ENCODE data around the gene PTAFR.
"Not testable (repeated sequence)": the region's sequence is repeated elsewhere in the genome, so short reads cannot be mapped to it uniquely, and the experiment has no call there.

Gene PTAFR

GRCh38 chr1:28143496-28144202, 32.8 kb downstream of the PTAFR start:
- DNase-seq, result no peak

GRCh38 chr1:28141685-28142084, 34.8 kb downstream of the PTAFR start:
- DNase-seq, result no peak

- not testable (repeated sequence) for DNase-seq
These were observed 36.6 kb downstream of the PTAFR start for GRCh38 chr1:28139866-28140265.

GRCh38 chr1:28139025-28139712, 37.3 kb downstream of the PTAFR start:
- no peak for DNase-seq

GRCh38 chr1:28136922-28137613, 39.4 kb downstream of the PTAFR start:
- no peak for DNase-seq

- DNase-seq, result no peak
These were observed 40.1 kb downstream of the PTAFR start for GRCh38 chr1:28136169-28136921.

- DNase-seq, result no peak
These were observed 40.9 kb downstream of the PTAFR start for GRCh38 chr1:28135371-28136168.

- DNase-seq, result no peak
These were observed 41.8 kb downstream of the PTAFR start for GRCh38 chr1:28134651-28135207.

GRCh38 chr1:28132171-28133167, 44.0 kb downstream of the PTAFR start:
- DNase-seq, result no peak

- DNase-seq, result no peak
These were observed 45.6 kb downstream of the PTAFR start for GRCh38 chr1:28130901-28131300.

GRCh38 chr1:28129150-28129549, 47.3 kb downstream of the PTAFR start:
- DNase-seq, result no peak

GRCh38 chr1:28127617-28128257, 48.8 kb downstream of the PTAFR start:
- no peak for DNase-seq

- no peak for DNase-seq
These were observed 49.6 kb downstream of the PTAFR start for GRCh38 chr1:28126783-28127490.

GRCh38 chr1:28126212-28126611, 50.3 kb downstream of the PTAFR start:
- no peak for DNase-seq

- DNase-seq, result no peak
These were observed 53.0 kb downstream of the PTAFR start for GRCh38 chr1:28123461-28123961.

GRCh38 chr1:28122183-28122582, 54.3 kb downstream of the PTAFR start:
- no peak for DNase-seq

- DNase-seq, result no peak
These were observed 56.9 kb downstream of the PTAFR start for GRCh38 chr1:28119556-28119955.

- no peak for DNase-seq
These were observed 57.7 kb downstream of the PTAFR start for GRCh38 chr1:28118640-28119307.

GRCh38 chr1:28115267-28115666, 61.2 kb downstream of the PTAFR start:
- peak; percentile 37 for DNase-seq

Data from left hindlimb (tissue), 1 donor.